Measurements from ENCODE around the gene SUCLG1. TPM values are rescaled to one million over a fixed set of nuclear protein-coding genes. Genes with fewer than 3 reads are reported as not detected.

The SUCLG1 gene
- total RNA-seq, 1 donor from 2014 or later = 85.4 TPM

- DNase-seq (ENCODE audit: extremely low read depth, low read depth, low spot score) = no peak
Observed at GRCh38 chr2:84467389-84467788, 8.3 kb upstream of the SUCLG1 start.

GRCh38 chr2:84461310-84461709 is 2.2 kb upstream of the SUCLG1 start:
- no peak for DNase-seq (ENCODE audit: extremely low read depth, low read depth, low spot score)

- no peak for DNase-seq (ENCODE audit: extremely low read depth, low read depth, low spot score)
Observed at GRCh38 chr2:84460670-84461069, 1.6 kb upstream of the SUCLG1 start.

- no peak for DNase-seq (ENCODE audit: extremely low read depth, low read depth, low spot score)
Observed at GRCh38 chr2:84459944-84460429, 907 bp upstream of the SUCLG1 start.

GRCh38 chr2:84458551-84459017 is 496 bp downstream of the SUCLG1 start:
- no peak for DNase-seq (ENCODE audit: extremely low read depth, low read depth, low spot score)

GRCh38 chr2:84457686-84458085 is 1.4 kb downstream of the SUCLG1 start:
- DNase-seq (ENCODE audit: extremely low read depth, low read depth, low spot score) = no peak

- no peak for DNase-seq (ENCODE audit: extremely low read depth, low read depth, low spot score)
Observed at GRCh38 chr2:84456156-84456555, 2.9 kb downstream of the SUCLG1 start.

- no peak for DNase-seq (ENCODE audit: extremely low read depth, low read depth, low spot score)
Observed at GRCh38 chr2:84454581-84454980, 4.5 kb downstream of the SUCLG1 start.

- DNase-seq (ENCODE audit: extremely low read depth, low read depth, low spot score) = no peak
Observed at GRCh38 chr2:84452624-84453023, 6.5 kb downstream of the SUCLG1 start.

- no peak for DNase-seq (ENCODE audit: extremely low read depth, low read depth, low spot score)
Observed at GRCh38 chr2:84451579-84451978, 7.5 kb downstream of the SUCLG1 start.

GRCh38 chr2:84450288-84451227 is 8.5 kb downstream of the SUCLG1 start:
- DNase-seq (ENCODE audit: extremely low read depth, low read depth, low spot score) = no peak

GRCh38 chr2:84449711-84450110 is 9.4 kb downstream of the SUCLG1 start:
- DNase-seq (ENCODE audit: extremely low read depth, low read depth, low spot score) = no peak

- no peak for DNase-seq (ENCODE audit: extremely low read depth, low read depth, low spot score)
Observed at GRCh38 chr2:84449055-84449454, 10.0 kb downstream of the SUCLG1 start.

- DNase-seq (ENCODE audit: extremely low read depth, low read depth, low spot score) = no peak
Observed at GRCh38 chr2:84443477-84443876, 15.6 kb downstream of the SUCLG1 start.

GRCh38 chr2:84442888-84443287 is 16.2 kb downstream of the SUCLG1 start:
- no peak for DNase-seq (ENCODE audit: extremely low read depth, low read depth, low spot score)

- no peak for DNase-seq (ENCODE audit: extremely low read depth, low read depth, low spot score)
Observed at GRCh38 chr2:84441505-84441904, 17.6 kb downstream of the SUCLG1 start.

GRCh38 chr2:84441036-84441435 is 18.0 kb downstream of the SUCLG1 start:
- DNase-seq (ENCODE audit: extremely low read depth, low read depth, low spot score) = no peak

GRCh38 chr2:84435345-84436025 is 23.6 kb downstream of the SUCLG1 start:
- no peak for DNase-seq (ENCODE audit: extremely low read depth, low read depth, low spot score)

- no peak for DNase-seq (ENCODE audit: extremely low read depth, low read depth, low spot score)
Observed at GRCh38 chr2:84429328-84429727, 29.8 kb downstream of the SUCLG1 start.

GRCh38 chr2:84427235-84428138 is 31.6 kb downstream of the SUCLG1 start:
- no peak for DNase-seq (ENCODE audit: extremely low read depth, low read depth, low spot score)

GRCh38 chr2:84425310-84425709 is 33.8 kb downstream of the SUCLG1 start:
- DNase-seq (ENCODE audit: extremely low read depth, low read depth, low spot score) = no peak
